Measurements from ENCODE around the gene IQCM. TPM values are rescaled to one million over a fixed set of nuclear protein-coding genes. Genes with fewer than 3 reads are reported as not detected.

IQCM gene
- total and polyA plus RNA-seq, 10 of the 15 experiments (the other 5 are each of a cell fraction or from before 2014, with no cell fraction given) = not detected

- TF ChIP-seq ATF3 (IDR thresholded peaks at IDR 0.05; ENCODE audit: borderline replicate concordance, extremely low read depth, low read depth, low read length) = no peak
- TF ChIP-seq NFYA (IDR thresholded peaks at IDR 0.05; ENCODE audit: borderline replicate concordance, low read depth, low read length) = no peak
- TF ChIP-seq CBX5 (IDR thresholded peaks at IDR 0.05; ENCODE audit: low read depth) = no peak
- no peak for TF ChIP-seq RELA (IDR thresholded peaks at IDR 0.05; ENCODE audit: borderline replicate concordance, partially characterized antibody)
- no peak for TF ChIP-seq HDAC6 (IDR thresholded peaks at IDR 0.05; ENCODE audit: unreplicated experiment)
- TF ChIP-seq HDGF (IDR thresholded peaks at IDR 0.05) = no peak
- TF ChIP-seq SPI1 (IDR thresholded peaks at IDR 0.05; ENCODE audit: borderline replicate concordance, insufficient read depth, low read depth, low read length) = no peak
- TF ChIP-seq EGR1 (IDR thresholded peaks at IDR 0.05; ENCODE audit: borderline replicate concordance in 1 of 2, low read depth in 2 of 2, low read length in 2 of 2) = no peak
Observed at GRCh38 chr4:149781150-149781549, 34.5 kb downstream of the IQCM start (continued).

- in situ Hi-C loops (cut with MboI) (no loop called here), intact Hi-C loops (cut with micrococcal nuclease; ENCODE audit: unreplicated experiment) (no loop called here)
- H3K9ac ChIP-seq (ENCODE audit: control insufficient read depth, insufficient read depth, low read length) = no peak overlapping the region
- WGBS (ENCODE audit: insufficient coverage, insufficient replicate concordance, low lambda C conversion rate, missing lambda C conversion rate) = 73% methylated on average over 2 of the region's 2 CpGs
- DNase-seq (ENCODE audit: low read depth, low spot score) (no peak), FAIRE-seq (no peak), ATAC-seq (no peak)
- no peaks in the 10 kb centered on the region for H4K20me1 ChIP-seq (ENCODE audit: control insufficient read depth, insufficient read depth)
- SMC1A ChIA-PET (ENCODE audit: uncharacterized antibody, unreplicated experiment) = no interaction called here
- no peak overlapping the region for H3K27ac ChIP-seq (ENCODE audit: control insufficient read depth, insufficient read depth)
- POLR2A ChIA-PET = no interaction called here
- TF ChIP-seq WRNIP1 (IDR thresholded peaks at IDR 0.05; ENCODE audit: borderline replicate concordance, low read depth, low read length) (no peak), ZNF687 (IDR thresholded peaks at IDR 0.05) (no peak), ATF7 (IDR thresholded peaks at IDR 0.05; ENCODE audit: low read depth) (no peak), FOXK2 (IDR thresholded peaks at IDR 0.05) (no peak)
- no TSS peak for BruUV-seq (replicated peaks)
- no peaks in the 10 kb centered on the region for H3K4me1 ChIP-seq (ENCODE audit: control insufficient read depth, insufficient read depth, low read length)
- H3K9me3 ChIP-seq (replicated peaks; ENCODE audit: control insufficient read depth, insufficient read depth, low read length) = no peaks in the 10 kb centered on the region
- RAD21 ChIA-PET (ENCODE audit: unreplicated experiment) = no interaction called here
- CTCF ChIA-PET = interaction anchor here (0.5 kb wide), 1 partner anchor 364 kb away, joined by 3 read pairs; no protein-coding TSS in a partner anchor
- no peaks in the 10 kb centered on the region for H3K79me2 ChIP-seq (ENCODE audit: control insufficient read depth, insufficient read depth, low read length)
- H3K27me3 ChIP-seq (replicated peaks in 1 of 2; ENCODE audit: control insufficient read depth in 2 of 2, insufficient read depth in 2 of 2, low read length in 1 of 2) = no peaks in the 10 kb centered on the region
- no peak overlapping the region for H3K4me3 ChIP-seq
- no peak overlapping the region for H2AFZ ChIP-seq (ENCODE audit: control insufficient read depth, low read depth, low read length)
- no peaks in the 10 kb centered on the region for H3K36me3 ChIP-seq (ENCODE audit: control insufficient read depth in 2 of 2, insufficient read depth in 2 of 2, low read length in 1 of 2)
- no peak overlapping the region for H3K4me2 ChIP-seq (ENCODE audit: control insufficient read depth, insufficient read depth)
Observed at GRCh38 chr4:149768477-149768876, 47.2 kb downstream of the IQCM start.
